ENCODE results near the gene ELP4. TPM values are rescaled to one million over a fixed set of nuclear protein-coding genes. Genes with fewer than 3 reads are reported as not detected.

ELP4 gene
- polyA plus RNA-seq, 2 donors: 8.8 to 15.5 TPM

DNA sequence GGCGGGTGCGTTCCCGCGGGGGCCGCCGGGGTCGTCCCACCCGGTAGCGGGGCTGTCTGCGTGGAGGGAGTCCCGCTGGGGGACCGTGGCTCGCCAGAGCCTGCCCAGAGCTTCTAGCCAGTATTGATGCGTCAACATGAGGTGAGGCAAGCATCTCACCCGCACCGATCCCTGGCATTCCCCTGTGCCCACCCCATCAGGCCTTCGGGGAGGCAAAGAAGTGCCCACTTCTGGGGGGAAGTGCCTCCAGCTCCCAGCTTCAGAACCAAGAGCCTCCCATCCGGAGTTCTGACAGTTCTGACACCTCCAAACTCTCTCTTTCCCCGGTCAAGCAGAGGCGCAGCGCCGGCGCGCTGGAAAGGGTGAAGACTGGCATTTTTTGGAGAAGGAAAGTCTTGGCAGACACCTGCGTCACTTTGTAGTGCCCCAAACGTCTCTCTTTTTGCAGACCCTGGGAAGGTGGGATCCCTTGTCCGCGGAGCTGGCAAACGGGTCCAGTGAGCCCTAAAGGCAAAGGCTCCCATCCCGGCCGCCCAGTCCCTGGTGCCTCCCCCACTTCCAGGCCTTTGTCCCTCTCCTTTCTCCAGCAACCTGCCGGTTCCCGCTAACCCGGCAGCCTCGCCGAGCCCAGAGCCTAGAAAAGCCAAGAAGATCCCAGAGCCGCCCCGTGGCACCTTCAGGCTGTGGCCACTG, 304.8 kb downstream of the ELP4 start:
- H3K9me3 ChIP-seq (ENCODE audit: control insufficient read depth in 2 of 2, insufficient read depth in 1 of 2, low read depth in 1 of 2, low read length in 1 of 2): peaks cover 0 to 8% of the 10 kb centered on the region in 2 donors
- no peaks in the 10 kb centered on the region for H3K36me3 ChIP-seq (ENCODE audit: control insufficient read depth in 2 of 2, insufficient read depth in 2 of 2, low read length in 1 of 2)
- H3K4me3 ChIP-seq (ENCODE audit: low read depth in 1 of 2, low read length in 2 of 2): no peak overlapping the region
- WGBS, 2 donors: 4 to 6% methylated on average over 37 to 38 of the region's 38 CpGs
- H3K4me1 ChIP-seq (ENCODE audit: control insufficient read depth in 2 of 2, insufficient read depth in 2 of 2, low read length in 1 of 2): peaks cover 18 to 36% of the 10 kb centered on the region in 2 donors
- H3K27ac ChIP-seq (ENCODE audit: low read depth in 2 of 2, low read length in 1 of 2): no peak overlapping the region
- peaks cover 5 to 69% of the 10 kb centered on the region in 2 donors for H3K27me3 ChIP-seq (ENCODE audit: control insufficient read depth in 1 of 2, insufficient read depth in 2 of 2, low read length in 2 of 2)

GRCh38 chr11:31815711-31816467, 306.3 kb downstream of the ELP4 start:
- H3K4me3 ChIP-seq (ENCODE audit: low read depth in 1 of 2, low read length in 2 of 2): peak overlapping the region in 1 of 2 donors; percentile 7
- H3K36me3 ChIP-seq (ENCODE audit: control insufficient read depth in 2 of 2, insufficient read depth in 2 of 2, low read length in 1 of 2): no peaks in the 10 kb centered on the region
- WGBS, 2 donors: 4 to 6% methylated on average over 56 to 57 of the region's 57 CpGs
- H3K4me1 ChIP-seq (ENCODE audit: control insufficient read depth in 2 of 2, insufficient read depth in 2 of 2, low read length in 1 of 2): peaks cover 12 to 30% of the 10 kb centered on the region in 2 donors
- peaks cover 14 to 67% of the 10 kb centered on the region in 2 donors for H3K27me3 ChIP-seq (ENCODE audit: control insufficient read depth in 1 of 2, insufficient read depth in 2 of 2, low read length in 2 of 2)
- no peak overlapping the region for H3K27ac ChIP-seq (ENCODE audit: low read depth in 2 of 2, low read length in 1 of 2)
- H3K9me3 ChIP-seq (ENCODE audit: control insufficient read depth in 2 of 2, insufficient read depth in 1 of 2, low read depth in 1 of 2, low read length in 1 of 2): peaks cover 4 to 5% of the 10 kb centered on the region in 2 donors

DNA sequence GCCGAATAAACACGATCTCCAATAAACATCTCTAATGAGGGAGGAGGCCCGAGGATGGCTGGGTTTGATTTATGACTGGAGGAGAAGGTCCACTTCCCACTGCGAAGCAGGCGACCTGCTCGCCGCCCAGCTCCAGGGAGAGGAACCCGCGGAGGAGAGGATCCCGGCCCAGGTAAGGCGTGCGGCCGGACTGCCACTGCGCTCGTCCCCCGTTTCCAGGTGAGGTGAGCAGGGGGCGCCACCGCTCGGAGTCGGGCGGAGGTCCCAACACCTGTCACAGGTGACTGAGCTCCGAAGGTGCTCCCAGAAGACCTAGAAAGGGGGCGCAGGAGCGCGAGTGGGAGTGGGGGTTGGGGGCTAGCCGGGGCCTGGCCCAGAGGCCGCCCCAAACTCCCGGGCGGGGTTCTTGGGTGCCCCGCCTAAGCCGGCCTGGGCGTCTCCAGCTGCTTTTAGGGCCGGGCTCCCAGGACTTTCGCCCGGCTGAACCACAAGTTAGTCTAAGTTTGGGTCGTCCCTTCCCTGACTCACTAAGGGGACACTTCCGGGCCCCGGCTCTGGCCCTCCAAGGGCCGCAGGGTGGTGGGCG, 307.0 kb downstream of the ELP4 start:
- Histone ChIP-seq H3K27me3 (ENCODE audit: control insufficient read depth in 1 of 2, insufficient read depth in 2 of 2, low read length in 2 of 2) (peaks cover 14 to 64% of the 10 kb centered on the region in 2 donors), H3K27ac (ENCODE audit: low read depth in 2 of 2, low read length in 1 of 2) (no peak overlapping the region), H3K9me3 (ENCODE audit: control insufficient read depth in 2 of 2, insufficient read depth in 1 of 2, low read depth in 1 of 2, low read length in 1 of 2) (peaks cover 4 to 5% of the 10 kb centered on the region in 2 donors), H3K4me3 (ENCODE audit: low read depth in 1 of 2, low read length in 2 of 2) (peak overlapping the region in 1 of 2 donors; percentile 42), H3K36me3 (ENCODE audit: control insufficient read depth in 2 of 2, insufficient read depth in 2 of 2, low read length in 1 of 2) (no peaks in the 10 kb centered on the region), H3K4me1 (ENCODE audit: control insufficient read depth in 2 of 2, insufficient read depth in 2 of 2, low read length in 1 of 2) (peaks cover 12 to 25% of the 10 kb centered on the region in 2 donors)
- 3 to 5% methylated on average over 40 of the region's 40 CpGs for WGBS, 2 donors

DNA sequence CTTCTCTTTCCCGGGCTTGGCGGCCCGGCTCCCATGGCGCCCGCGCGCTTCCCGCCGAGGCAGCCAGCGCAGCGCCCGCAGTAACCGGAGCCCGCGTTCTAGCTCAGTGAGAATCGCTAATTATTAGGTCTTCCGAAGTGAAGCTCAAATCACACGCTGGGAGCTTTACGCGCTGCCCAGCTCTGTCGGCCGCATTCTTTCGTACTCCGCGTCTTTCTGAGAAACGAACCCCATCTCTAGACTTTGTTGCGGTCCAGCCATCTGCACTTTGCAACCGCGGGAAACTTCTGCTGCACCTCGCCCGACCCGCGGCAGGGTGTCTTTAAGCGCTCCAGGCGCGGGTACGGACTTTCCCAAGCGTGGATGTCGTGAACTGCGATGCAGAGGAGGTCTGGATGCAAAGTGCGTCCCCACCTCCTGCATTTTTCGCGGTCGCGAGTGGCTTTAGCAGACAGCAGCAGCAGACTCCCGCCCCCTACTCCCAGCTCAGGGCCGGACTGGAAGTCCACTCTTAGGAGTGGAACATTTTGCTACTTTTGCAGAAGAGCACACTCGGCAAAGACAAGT, 307.6 kb downstream of the ELP4 start:
- Histone ChIP-seq H3K4me3 (ENCODE audit: low read depth in 1 of 2, low read length in 2 of 2) (peak overlapping the region in 1 of 2 donors; percentile 42), H3K27me3 (ENCODE audit: control insufficient read depth in 1 of 2, insufficient read depth in 2 of 2, low read length in 2 of 2) (peaks cover 14 to 64% of the 10 kb centered on the region in 2 donors), H3K36me3 (ENCODE audit: control insufficient read depth in 2 of 2, insufficient read depth in 2 of 2, low read length in 1 of 2) (no peaks in the 10 kb centered on the region), H3K4me1 (ENCODE audit: control insufficient read depth in 2 of 2, insufficient read depth in 2 of 2, low read length in 1 of 2) (peaks cover 12 to 23% of the 10 kb centered on the region in 2 donors), H3K9me3 (ENCODE audit: control insufficient read depth in 2 of 2, insufficient read depth in 1 of 2, low read depth in 1 of 2, low read length in 1 of 2) (peaks cover 4 to 5% of the 10 kb centered on the region in 2 donors), H3K27ac (ENCODE audit: low read depth in 2 of 2, low read length in 1 of 2) (no peak overlapping the region)
- WGBS, 2 donors: 4% methylated on average over 48 of the region's 48 CpGs

GRCh38 chr11:31817621-31818424, 308.3 kb downstream of the ELP4 start:
- Histone ChIP-seq H3K4me1 (ENCODE audit: control insufficient read depth in 2 of 2, insufficient read depth in 2 of 2, low read length in 1 of 2) (peaks cover 7 to 22% of the 10 kb centered on the region in 2 donors), H3K9me3 (ENCODE audit: control insufficient read depth in 2 of 2, insufficient read depth in 1 of 2, low read depth in 1 of 2, low read length in 1 of 2) (peaks cover 4 to 9% of the 10 kb centered on the region in 2 donors), H3K27ac (ENCODE audit: low read depth in 2 of 2, low read length in 1 of 2) (no peak overlapping the region), H3K36me3 (ENCODE audit: control insufficient read depth in 2 of 2, insufficient read depth in 2 of 2, low read length in 1 of 2) (no peaks in the 10 kb centered on the region), H3K27me3 (ENCODE audit: control insufficient read depth in 1 of 2, insufficient read depth in 2 of 2, low read length in 2 of 2) (peaks cover 18 to 66% of the 10 kb centered on the region in 2 donors), H3K4me3 (ENCODE audit: low read depth in 1 of 2, low read length in 2 of 2) (peak overlapping the region; percentile 2 to 42)
- WGBS, 2 donors: 6 to 7% methylated on average over 58 of the region's 58 CpGs

GRCh38 chr11:31818425-31818755, 308.8 kb downstream of the ELP4 start:
- Histone ChIP-seq H3K9me3 (ENCODE audit: control insufficient read depth in 2 of 2, insufficient read depth in 1 of 2, low read depth in 1 of 2, low read length in 1 of 2) (peaks cover 4 to 10% of the 10 kb centered on the region in 2 donors), H3K36me3 (ENCODE audit: control insufficient read depth in 2 of 2, insufficient read depth in 2 of 2, low read length in 1 of 2) (no peaks in the 10 kb centered on the region), H3K4me3 (ENCODE audit: low read depth in 1 of 2, low read length in 2 of 2) (no peak overlapping the region), H3K27me3 (ENCODE audit: control insufficient read depth in 1 of 2, insufficient read depth in 2 of 2, low read length in 2 of 2) (peaks cover 18 to 68% of the 10 kb centered on the region in 2 donors), H3K4me1 (ENCODE audit: control insufficient read depth in 2 of 2, insufficient read depth in 2 of 2, low read length in 1 of 2) (peaks cover 7 to 19% of the 10 kb centered on the region in 2 donors), H3K27ac (ENCODE audit: low read depth in 2 of 2, low read length in 1 of 2) (no peak overlapping the region)
- WGBS, 2 donors: 12 to 16% methylated on average over 9 of the region's 9 CpGs

- peaks cover 6 to 16% of the 10 kb centered on the region in 2 donors for H3K4me1 ChIP-seq (ENCODE audit: control insufficient read depth in 2 of 2, insufficient read depth in 2 of 2, low read length in 1 of 2)
- peaks cover 18 to 71% of the 10 kb centered on the region in 2 donors for H3K27me3 ChIP-seq (ENCODE audit: control insufficient read depth in 1 of 2, insufficient read depth in 2 of 2, low read length in 2 of 2)
- peaks cover 4 to 12% of the 10 kb centered on the region in 2 donors for H3K9me3 ChIP-seq (ENCODE audit: control insufficient read depth in 2 of 2, insufficient read depth in 1 of 2, low read depth in 1 of 2, low read length in 1 of 2)
- WGBS, 2 donors: 12 to 15% methylated on average over 26 of the region's 26 CpGs
- no peaks in the 10 kb centered on the region for H3K36me3 ChIP-seq (ENCODE audit: control insufficient read depth in 2 of 2, insufficient read depth in 2 of 2, low read length in 1 of 2)
- no peak overlapping the region for H3K27ac ChIP-seq (ENCODE audit: low read depth in 2 of 2, low read length in 1 of 2)
- H3K4me3 ChIP-seq (ENCODE audit: low read depth in 1 of 2, low read length in 2 of 2): no peak overlapping the region
Observed at GRCh38 chr11:31818874-31819331, 309.3 kb downstream of the ELP4 start.

DNA sequence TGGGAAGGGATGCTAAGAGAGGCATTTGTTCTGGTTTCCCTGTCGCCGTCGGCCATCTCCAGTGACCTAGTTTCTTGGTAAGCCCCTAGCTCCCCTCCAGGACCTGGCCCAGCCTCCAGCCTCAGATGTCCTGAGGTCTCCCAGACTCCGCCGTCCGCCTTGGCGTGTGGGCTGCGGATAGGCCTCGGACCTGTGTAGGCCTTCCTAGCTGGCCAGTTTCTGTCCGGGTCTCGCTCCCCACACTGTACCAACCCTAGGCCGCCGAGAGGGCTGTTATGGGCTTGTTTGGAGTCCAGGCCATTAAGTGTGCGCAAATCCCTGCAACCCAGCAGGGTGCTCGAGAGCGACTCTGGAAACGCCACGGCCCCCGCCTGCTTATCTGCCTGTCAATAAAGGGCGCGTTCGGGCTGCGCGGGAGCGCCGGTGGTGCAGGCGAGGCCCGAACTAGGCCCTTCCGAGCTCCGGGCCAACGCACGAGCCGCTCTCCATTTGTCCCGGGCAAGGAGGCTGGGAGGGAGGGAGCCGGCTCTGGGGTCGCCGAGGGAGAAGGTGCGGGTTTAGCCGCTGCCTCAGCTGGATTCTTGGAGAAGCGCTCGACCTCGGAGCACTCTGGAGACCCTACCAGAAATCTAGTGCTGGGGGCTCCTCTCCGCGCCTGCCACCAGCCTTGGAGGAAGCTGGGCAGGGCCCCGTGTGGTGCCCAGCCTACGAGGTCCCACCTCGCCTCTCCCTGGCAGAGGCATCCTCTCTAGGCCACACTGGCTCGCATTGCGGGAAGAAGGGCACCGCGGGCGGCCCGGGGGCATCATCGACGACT, 310.3 kb downstream of the ELP4 start:
- no peaks in the 10 kb centered on the region for H3K36me3 ChIP-seq (ENCODE audit: control insufficient read depth in 2 of 2, insufficient read depth in 2 of 2, low read length in 1 of 2)
- WGBS, 2 donors: 20 to 21% methylated on average over 49 to 55 of the region's 55 CpGs
- H3K4me1 ChIP-seq (ENCODE audit: control insufficient read depth in 2 of 2, insufficient read depth in 2 of 2, low read length in 1 of 2): peaks cover 4 to 13% of the 10 kb centered on the region in 2 donors
- H3K27me3 ChIP-seq (ENCODE audit: control insufficient read depth in 1 of 2, insufficient read depth in 2 of 2, low read length in 2 of 2): peaks cover 18 to 71% of the 10 kb centered on the region in 2 donors
- H3K4me3 ChIP-seq (ENCODE audit: low read depth in 1 of 2, low read length in 2 of 2): no peak overlapping the region
- peaks cover 4 to 12% of the 10 kb centered on the region in 2 donors for H3K9me3 ChIP-seq (ENCODE audit: control insufficient read depth in 2 of 2, insufficient read depth in 1 of 2, low read depth in 1 of 2, low read length in 1 of 2)
- no peak overlapping the region for H3K27ac ChIP-seq (ENCODE audit: low read depth in 2 of 2, low read length in 1 of 2)

Data from esophagus (tissue), 2 donors.